Glutamatergic neuron (in vitro differentiated cells): ENCODE results near the gene CCBE1. TPM values are rescaled to one million over a fixed set of nuclear protein-coding genes. Genes with fewer than 3 reads are reported as not detected.
A peak's percentile ranks its signal among the peaks of the same experiment; 100 is the strongest.

Source experiments
- DNase-seq: peaks from one replicate; pipeline ENCODE4 v3.0.0; 2022
- H3K27ac Mint-ChIP-seq: one replicate; pipeline ENCODE4 v1.8.0; 2020; ENCODE audit warnings: mild to moderate bottlenecking, mixed read lengths, inconsistent platforms; ENCODE audit not compliant: unreplicated experiment
- H3K27me3 Mint-ChIP-seq: one replicate; pipeline ENCODE4 v1.8.0; 2020; ENCODE audit warnings: mild to moderate bottlenecking, moderate library complexity, mixed read lengths, inconsistent platforms; ENCODE audit not compliant: unreplicated experiment
- H3K36me3 Mint-ChIP-seq: one replicate; pipeline ENCODE4 v1.8.0; 2020; ENCODE audit warnings: mild to moderate bottlenecking, mixed read lengths, inconsistent platforms; ENCODE audit not compliant: unreplicated experiment
- H3K4me1 Mint-ChIP-seq: one replicate; pipeline ENCODE4 v1.8.0; 2020; ENCODE audit warnings: mild to moderate bottlenecking, low read depth, mixed read lengths, inconsistent platforms; ENCODE audit not compliant: unreplicated experiment
- H3K4me3 Mint-ChIP-seq: one replicate; pipeline ENCODE4 v1.8.0; 2020; ENCODE audit warnings: mild to moderate bottlenecking, mixed read lengths, inconsistent platforms; ENCODE audit not compliant: unreplicated experiment
- H3K9me3 Mint-ChIP-seq: one replicate; pipeline ENCODE4 v1.8.0; 2020; ENCODE audit warnings: mild to moderate bottlenecking, moderate library complexity, mixed read lengths, inconsistent platforms; ENCODE audit not compliant: unreplicated experiment
- CTCF ChIP-seq: fragments of 200-600 bp; sonication (generic); IDR thresholded peaks from one replicate; pipeline ENCODE4 v1.5.0; 2021; ENCODE audit not compliant: partially characterized antibody, unreplicated experiment
- total RNA-seq: library from RNA; stranded (reverse); fragmentation: NEBNext Ultra II Directional; extraction: Animal tissue kit (Norgen Biotek cat#: 25700); gene quantifications from one replicate; pipeline ENCODE4 v1.2.1, GENCODE V29; 2021; ENCODE audit not compliant: unreplicated experiment

CCBE1 gene
- total RNA-seq, 1 donor from 2014 or later = 0.81 TPM

GRCh38 chr18:59387687-59388565, 309.3 kb downstream of the CCBE1 start:
- Mint-ChIP-seq H3K4me1 (peaks cover 44% of the 10 kb centered on the region), H3K27me3 (peaks cover 11% of the 10 kb centered on the region), H3K36me3 (no peaks in the 10 kb centered on the region), H3K27ac (peak overlapping the region; percentile 67), H3K4me3 (peak overlapping the region; percentile 43), H3K9me3 (peaks cover 15% of the 10 kb centered on the region)
- no peak for DNase-seq
- TF ChIP-seq CTCF = no peak

- Mint-ChIP-seq H3K36me3 (no peaks in the 10 kb centered on the region), H3K27me3 (peaks cover 8% of the 10 kb centered on the region), H3K27ac (peak overlapping the region; percentile 78), H3K4me1 (peaks cover 50% of the 10 kb centered on the region), H3K9me3 (peaks cover 17% of the 10 kb centered on the region), H3K4me3 (peak overlapping the region; percentile 37)
- DNase-seq = no peak
- TF ChIP-seq CTCF = no peak
Measured at GRCh38 chr18:59386909-59387686, 310.1 kb downstream of the CCBE1 start.

- Mint-ChIP-seq H3K27me3 (peaks cover 10% of the 10 kb centered on the region), H3K4me1 (peaks cover 56% of the 10 kb centered on the region)
Measured at GRCh38 chr18:59385191-59385590, 312.0 kb downstream of the CCBE1 start.

GRCh38 chr18:59383851-59384250, 313.4 kb downstream of the CCBE1 start:
- TF ChIP-seq CTCF = no peak
- peak overlapping the region; percentile 6 for H3K4me3 Mint-ChIP-seq
- peaks cover 18% of the 10 kb centered on the region for H3K9me3 Mint-ChIP-seq
- DNase-seq = peak; percentile 80
- peaks cover 51% of the 10 kb centered on the region for H3K4me1 Mint-ChIP-seq
- H3K27me3 Mint-ChIP-seq = peaks cover 10% of the 10 kb centered on the region
- H3K36me3 Mint-ChIP-seq = peaks cover 4% of the 10 kb centered on the region
- H3K27ac Mint-ChIP-seq = peak overlapping the region; percentile 94

More at GRCh38 chr18:59385191-59385590, 312.0 kb downstream of the CCBE1 start:
- Mint-ChIP-seq H3K4me3 (no peak overlapping the region), H3K36me3 (peaks cover 4% of the 10 kb centered on the region), H3K9me3 (peaks cover 18% of the 10 kb centered on the region), H3K27ac (peak overlapping the region; percentile 50)
- no peak for DNase-seq
- no peak for TF ChIP-seq CTCF
